HG03432 (cell line): Measurements from ENCODE around the gene COL18A1.

Experiments used
- ATAC-seq: cut with Tn5 transposase; IDR thresholded peaks from one replicate; pipeline ENCODE4 v1.9.1; 2021; ENCODE audit warnings: mild to moderate bottlenecking, moderate library complexity; ENCODE audit not compliant: unreplicated experiment

The COL18A1 gene

DNA sequence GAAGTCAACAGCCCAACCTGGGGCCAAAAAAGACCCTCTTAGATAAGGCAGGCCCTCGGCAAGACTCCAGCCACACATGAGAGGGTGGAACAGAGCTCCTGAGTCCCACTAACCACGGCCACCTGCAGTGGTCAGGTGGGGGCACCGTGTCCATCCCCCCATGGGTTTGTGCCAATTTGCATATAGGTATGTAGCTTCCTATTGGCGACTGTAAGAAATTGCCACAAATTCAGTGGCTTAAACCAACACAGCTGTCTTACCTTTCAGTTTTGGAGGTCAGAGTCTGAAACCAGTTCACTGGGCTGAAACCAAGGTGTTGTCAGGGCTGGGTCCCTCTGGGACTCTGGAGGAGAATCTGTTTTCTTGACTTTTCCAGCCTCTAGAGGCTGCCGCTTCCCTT is 59.3 kb downstream of the COL18A1 start:
- no peak for ATAC-seq

DNA sequence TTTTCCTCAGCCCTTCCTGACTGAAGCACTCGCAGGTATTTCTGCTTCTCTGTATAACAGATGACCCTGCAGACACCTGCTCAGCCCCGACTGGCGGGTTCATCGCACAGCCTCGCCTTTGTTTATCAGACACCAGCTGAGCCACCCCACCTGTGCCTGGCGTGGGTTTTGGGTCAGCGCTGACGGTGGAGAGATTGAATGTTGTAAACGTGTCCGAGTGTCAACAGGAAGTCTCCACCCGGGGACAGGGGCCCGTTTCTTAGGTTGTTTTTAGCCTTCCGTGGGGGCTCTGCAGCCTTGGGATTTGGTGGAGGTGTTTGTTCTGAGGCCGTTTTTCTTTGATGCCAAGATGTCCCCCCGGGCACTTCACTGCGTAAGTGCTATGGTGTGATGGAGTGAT is 60.1 kb downstream of the COL18A1 start:
- no peak for ATAC-seq

DNA sequence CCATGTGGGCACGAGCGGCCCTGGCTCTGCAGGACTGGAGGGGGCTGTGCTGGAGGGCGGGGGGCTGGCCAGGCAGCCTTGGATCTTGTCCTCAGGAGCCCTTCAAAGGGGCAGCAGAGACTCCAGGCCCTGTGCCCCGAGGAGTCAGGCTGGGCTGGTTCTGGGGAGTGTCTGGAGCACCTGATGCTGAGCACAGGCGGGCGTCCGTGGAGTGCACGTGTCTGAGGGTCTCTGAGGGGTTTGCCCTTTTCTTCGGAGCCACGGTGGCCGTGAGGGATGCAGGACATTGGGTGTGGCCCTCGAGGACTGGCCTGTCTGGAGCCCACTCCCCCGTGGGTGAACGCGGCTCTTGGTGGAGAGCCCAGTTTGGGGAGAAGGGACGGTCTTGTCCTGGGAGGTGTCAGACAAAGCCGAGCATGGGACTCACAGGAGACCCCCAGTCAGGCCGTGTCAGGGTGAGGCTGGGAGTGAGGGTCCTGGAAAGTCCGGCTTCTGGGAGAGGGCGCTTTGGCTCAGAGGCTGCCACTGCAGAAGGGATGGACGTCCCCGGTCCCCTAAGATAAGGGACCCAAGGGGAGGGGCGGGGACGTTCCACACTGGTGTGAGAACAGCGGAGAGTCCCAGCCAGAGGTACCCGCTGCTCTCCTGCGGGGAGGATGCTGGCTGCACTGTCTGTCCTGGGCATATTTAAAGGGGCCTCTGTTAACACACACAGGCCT is 60.8 kb downstream of the COL18A1 start:
- ATAC-seq: no peak

- no peak for ATAC-seq
Observed at GRCh38 chr21:45466330-45467220, 61.6 kb downstream of the COL18A1 start.

GRCh38 chr21:45467221-45467779 is 62.3 kb downstream of the COL18A1 start:
- ATAC-seq: no peak

DNA sequence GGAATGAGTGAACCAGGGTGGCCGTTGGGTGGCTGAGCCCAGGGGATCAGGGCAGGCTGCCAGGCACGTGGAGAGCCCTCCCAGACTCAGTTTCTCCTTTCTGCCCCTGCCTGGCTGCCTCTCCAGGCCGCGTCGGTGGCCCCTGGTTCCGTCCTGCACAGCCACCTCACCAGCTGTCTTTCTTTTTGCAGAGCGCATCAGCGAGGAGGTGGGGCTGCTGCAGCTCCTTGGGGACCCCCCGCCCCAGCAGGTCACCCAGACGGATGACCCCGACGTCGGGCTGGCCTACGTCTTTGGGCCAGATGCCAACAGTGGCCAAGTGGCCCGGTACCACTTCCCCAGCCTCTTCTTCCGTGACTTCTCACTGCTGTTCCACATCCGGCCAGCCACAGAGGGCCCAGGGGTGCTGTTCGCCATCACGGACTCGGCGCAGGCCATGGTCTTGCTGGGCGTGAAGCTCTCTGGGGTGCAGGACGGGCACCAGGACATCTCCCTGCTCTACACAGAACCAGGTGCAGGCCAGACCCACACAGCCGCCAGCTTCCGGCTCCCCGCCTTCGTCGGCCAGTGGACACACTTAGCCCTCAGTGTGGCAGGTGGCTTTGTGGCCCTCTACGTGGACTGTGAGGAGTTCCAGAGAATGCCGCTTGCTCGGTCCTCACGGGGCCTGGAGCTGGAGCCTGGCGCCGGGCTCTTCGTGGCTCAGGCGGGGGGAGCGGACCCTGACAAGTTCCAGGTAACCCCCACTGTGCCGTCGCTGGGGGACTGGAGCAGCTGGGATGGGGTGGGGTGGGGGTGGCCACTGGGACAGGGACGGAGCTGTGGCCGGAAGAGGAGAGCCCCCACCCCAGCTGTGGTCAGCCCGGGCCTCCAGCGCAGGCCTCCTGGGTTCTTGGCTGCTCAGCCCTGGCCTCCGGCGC is 63.3 kb downstream of the COL18A1 start:
- no peak for ATAC-seq

GRCh38 chr21:45468971-45469272 is 64.0 kb downstream of the COL18A1 start:
- no peak for ATAC-seq

GRCh38 chr21:45469273-45470086 is 64.5 kb downstream of the COL18A1 start:
- ATAC-seq: no peak

DNA sequence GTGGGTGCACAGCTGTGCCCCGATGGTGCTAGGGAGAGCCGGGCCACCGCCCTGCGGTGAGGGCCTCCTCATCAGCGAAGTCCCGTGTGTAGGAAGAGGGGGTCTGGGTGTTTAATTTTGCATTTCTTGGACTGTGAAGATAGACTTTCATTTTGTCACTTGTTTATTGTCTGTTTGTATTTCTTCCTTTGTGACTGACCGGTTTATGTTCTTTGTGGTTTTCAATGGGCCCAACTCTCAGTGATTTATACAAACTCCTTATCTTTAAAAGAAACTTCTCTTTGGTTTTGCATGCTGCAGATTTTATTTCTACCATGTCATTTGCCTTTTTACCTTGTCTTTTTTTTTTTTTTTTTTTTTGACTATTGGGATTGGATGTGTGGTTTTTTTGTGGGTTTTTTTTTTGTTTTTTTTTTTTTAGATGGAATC is 65.1 kb downstream of the COL18A1 start:
- ATAC-seq: no peak

DNA sequence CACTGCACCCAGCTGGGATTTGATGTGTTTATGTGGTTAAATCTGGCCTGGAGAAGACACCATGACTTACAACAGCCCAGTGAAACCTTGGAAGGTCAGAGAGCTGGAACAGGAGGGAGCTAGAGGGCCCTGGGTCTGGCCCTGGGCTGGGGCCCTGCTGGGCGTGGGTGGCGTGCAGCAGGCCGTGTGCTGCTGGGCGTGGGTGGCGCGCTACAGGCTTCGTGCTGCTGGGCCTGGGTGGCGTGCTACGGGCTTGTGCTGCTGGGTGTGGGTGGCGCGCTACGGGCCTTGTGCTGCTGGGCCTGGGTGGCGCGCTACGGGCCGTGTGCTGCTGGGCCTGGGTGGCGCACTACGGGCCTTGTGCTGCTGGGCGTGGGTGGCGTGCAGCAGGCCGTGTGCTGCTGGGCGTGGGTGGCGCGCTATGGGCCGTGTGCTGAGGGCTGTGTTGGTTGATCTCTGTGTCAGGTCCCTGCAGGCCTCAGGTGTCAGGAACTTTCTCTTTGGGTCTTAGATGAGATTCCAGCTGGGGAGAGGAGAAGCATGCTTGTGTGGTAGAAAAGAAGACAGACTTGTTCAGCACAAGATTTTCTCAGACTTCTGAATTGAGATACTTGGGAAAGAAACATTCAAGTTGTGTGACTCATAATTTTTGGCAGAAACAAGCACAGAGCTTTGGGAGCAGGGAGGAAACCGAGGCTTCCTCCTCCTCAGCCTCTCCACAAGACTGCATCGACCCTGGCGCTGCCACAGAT is 66.0 kb downstream of the COL18A1 start:
- ATAC-seq: no peak

DNA sequence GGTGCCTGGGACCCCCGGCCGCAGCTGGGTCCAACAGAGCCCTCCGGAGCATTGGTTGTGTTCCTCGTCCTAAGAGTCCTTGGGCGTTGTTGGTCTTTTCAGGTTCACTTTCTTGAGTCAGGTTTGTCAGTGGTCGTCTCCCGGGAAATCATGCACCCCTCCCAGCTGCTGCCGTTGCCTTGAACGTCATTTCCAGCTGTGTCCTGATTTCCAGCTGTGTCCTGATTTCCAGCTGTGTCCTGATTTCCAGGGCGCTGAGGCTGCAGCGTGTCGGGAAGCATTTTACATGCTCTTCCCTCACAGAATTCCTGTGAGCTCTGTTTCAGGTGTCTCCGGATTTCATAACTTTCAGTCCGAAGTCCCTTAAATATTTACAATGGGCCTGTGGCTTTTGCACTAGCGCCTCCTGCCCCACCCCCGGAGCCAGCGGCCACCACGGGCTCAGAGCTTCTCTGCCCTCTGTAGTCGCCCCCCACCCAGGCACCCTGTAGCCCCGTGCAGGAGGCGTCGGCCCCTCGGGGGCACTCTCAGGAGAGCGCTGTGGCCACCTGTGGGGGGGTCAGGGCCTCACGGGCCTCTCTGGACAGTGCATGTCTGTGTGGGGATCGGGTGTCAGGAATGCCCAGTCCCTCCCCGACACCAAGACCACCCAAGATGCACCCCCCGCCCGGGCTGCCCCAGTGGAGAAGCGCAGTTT is 66.7 kb downstream of the COL18A1 start:
- no peak for ATAC-seq

DNA sequence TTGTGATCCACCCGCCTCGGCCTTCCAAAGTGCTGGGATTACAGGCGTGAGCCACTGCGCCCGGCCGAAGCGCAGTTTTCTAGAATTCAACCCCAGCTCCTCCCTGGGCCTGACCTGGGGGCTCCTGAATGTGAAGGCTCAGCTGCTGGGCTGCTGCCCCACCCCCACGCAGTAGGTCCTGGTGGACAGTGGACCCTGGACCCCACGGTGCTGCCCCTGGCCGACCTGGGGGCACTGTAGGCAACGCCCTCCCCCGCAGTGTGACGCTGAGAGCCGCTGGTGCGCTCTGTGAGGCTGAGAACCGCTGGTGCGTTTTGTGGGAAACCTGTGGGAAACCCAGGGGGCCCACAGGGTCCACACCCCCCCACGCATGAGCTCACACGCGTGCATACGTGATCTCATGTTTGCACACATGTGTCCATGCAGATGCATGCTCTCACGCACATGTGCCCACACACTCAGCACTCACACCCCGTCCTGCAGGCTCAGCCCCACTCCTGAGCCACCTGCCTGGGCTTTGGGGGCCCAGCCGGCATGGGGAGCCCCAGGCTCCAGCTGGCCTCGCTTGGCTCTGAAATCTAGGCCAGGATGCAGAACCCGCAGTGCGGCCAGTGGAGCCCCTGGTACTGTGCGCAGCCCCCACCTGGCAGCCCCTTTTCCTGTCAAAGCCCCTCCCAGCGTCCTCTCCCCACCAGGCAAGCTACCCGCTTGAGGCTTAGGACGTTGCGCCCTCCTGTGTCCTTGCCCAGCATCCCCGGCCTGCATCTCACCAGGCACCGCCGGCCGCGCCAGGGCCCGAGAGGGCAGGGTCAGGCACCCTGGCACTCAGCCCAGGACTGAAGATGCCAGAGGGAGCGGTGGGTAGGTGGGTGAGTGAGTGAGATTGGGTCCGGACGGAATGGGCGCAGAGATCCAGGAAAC is 67.7 kb downstream of the COL18A1 start:
- no peak for ATAC-seq

DNA sequence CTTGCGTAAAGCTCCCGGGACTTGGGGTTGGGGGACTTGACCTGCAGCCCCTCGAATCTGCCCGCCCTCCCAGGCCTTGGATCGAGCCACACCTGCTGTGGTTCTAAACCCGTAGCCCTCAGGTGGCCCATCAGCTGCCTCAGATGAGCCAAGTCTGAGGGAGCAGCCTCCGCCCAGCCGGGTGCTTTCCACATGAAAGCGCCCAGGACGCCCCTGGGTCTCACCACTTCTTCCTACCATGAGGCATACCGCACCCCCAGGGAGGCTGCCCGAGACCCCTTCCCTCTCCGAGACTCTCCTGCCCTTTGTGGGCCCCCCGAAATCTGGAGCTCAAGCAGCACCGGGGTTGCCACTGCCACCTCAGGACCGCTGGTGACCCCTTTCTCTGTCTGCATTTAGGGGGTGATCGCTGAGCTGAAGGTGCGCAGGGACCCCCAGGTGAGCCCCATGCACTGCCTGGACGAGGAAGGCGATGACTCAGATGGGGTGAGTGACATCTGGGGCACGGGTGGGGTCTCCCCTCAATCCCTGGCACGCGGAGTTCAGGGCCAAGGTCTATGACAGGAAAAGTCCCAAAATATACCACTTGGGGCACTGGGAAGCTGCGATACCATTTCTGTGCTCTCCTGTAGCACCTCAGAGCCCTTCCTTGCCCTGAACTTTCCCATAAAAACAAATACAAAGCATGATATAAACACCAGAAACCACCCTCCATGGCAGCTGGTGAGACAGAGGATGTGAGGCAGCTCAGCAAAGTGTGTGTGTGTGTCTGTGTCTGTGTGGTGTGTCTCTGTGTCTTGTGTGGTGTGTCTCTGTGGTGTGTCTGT is 68.7 kb downstream of the COL18A1 start:
- ATAC-seq: no peak

- no peak for ATAC-seq
Observed at GRCh38 chr21:45474323-45474950, 69.5 kb downstream of the COL18A1 start.

DNA sequence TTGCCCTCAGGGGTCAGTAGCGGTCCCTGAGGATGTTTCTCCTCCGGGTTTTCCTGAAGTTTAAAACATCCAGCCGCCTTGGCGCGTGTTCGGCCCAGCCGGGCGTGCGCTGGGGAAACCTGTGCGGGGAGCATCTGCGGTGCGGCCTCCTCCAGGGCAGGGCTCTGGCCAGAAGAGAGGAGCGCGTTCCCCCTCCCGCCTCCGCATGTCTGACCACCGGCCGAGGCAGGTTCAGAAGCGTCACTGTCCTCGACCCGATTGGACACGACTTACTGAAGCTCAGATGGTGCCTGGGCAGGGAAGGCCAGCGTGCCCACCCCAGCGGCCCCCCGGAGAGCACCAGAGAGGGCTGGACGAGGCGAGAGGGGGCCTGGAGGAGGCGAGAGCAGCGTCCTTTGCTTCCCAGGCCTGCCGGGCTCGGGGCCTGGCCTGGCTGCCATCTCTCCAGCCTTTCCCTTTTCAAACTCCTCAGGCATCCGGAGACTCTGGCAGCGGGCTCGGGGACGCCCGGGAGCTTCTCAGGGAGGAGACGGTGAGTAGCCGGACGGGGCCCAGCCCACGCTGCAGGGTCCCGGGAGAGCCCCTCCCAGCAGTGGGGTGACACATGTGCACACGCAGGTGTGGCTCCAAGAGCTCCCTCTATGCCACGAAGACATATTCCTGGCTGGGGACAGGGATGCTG is 70.2 kb downstream of the COL18A1 start:
- no peak for ATAC-seq
